Hematopoietic multipotent progenitor cell (in vitro differentiated cells): ENCODE measurements around the gene EXOC7. TPM values are rescaled to one million over a fixed set of nuclear protein-coding genes. Genes with fewer than 3 reads are reported as not detected.
"Not testable (repeated sequence)": the region's sequence is repeated elsewhere in the genome, so short reads cannot be mapped to it uniquely, and the experiment has no call there.

Experiments
- DNase-seq, 3 donors: peaks; one replicate each; pipeline ENCODE4 v3.0.0-alpha.2; 2011 to 2015; ENCODE audit warnings: low read depth in 2 of 3, low spot score in 2 of 3
- total RNA-seq: library from RNA; depleted of rRNA; stranded (reverse); fragments of >200 nt; gene quantifications from one replicate; pipeline ENCODE4 v1.2.3, GENCODE V29; 2012

The EXOC7 gene
- total RNA-seq, 1 donor: 111 TPM

GRCh38 chr17:76089680-76090516 is 13.7 kb downstream of the EXOC7 start:
- no peak for DNase-seq

DNA sequence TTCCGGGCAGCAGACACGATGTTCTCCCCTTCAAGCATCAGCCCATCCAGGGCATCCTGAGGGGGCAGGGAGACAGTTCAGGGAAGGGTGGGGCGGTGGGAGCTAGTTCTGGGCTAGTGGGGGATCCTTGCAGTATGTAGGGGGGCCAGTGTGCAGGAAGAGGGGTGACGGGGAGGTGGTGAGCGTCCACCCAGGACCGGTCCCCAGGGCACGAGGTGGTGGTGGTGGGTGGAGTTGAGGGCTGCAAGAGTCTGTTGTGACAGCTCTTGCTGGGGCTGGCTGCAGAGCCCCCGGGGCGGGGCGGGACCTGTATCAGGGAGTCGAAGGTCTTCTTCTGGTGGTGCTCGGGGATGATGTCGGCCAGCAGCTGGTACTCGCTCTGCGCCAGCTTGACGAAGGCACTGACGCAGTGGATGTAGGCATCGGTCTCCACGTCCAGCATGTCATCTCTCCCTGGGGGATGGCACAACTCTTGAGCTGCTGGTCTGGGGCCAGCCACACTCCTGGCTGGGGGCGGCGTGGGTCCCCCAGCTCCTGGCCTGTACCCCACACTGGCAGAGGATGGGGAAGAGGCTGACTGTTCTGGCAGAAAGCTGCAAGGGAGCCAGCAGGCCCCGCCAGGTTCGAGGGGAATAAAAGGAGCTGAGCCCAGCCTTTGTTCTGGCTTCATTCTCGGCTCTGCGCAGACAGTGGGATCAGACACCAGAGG is 14.6 kb downstream of the EXOC7 start:
- no peak for DNase-seq

- no peak for DNase-seq
Observed at GRCh38 chr17:76088041-76088867, 15.3 kb downstream of the EXOC7 start.

DNA sequence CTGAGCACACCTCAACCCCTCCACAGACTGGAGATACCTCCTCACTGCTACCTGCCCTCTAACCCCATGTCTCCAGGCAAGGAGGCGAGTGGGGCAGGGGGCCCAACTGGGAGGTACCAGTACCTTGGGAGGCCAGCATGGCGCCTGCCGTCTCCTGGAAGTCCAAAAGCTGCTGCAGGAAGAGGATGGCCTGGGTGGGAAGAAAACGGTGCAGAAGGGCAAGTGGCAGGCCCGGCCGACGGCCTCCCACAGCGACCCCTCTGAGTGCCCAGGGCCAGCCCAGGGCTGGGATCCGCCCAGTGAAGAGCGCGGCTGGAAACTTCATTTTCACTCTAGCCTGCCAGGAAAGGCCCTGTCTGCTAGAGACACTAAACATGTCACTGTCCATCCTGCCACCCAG is 16.1 kb downstream of the EXOC7 start:
- DNase-seq: no peak

DNA sequence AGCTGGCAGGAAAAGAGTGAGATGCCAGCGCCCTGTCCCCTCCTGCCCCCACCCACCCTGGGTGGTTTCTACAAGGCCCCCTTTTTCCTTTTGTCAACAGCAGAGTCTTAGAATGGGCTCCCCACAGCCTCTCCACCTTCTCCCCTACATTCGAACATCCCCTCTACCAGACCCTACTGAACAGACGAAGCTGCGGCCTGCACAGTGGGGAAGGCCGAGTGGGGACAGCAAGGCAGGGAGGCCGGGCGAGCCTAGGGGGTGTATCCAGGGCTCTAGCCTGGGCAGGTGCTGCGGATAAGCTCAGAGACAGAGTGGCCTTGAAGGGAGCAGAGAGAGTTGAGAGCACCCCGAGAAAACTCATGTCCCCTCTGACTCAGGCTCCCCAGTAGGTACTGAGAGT is 17.2 kb downstream of the EXOC7 start:
- no peak for DNase-seq

DNA sequence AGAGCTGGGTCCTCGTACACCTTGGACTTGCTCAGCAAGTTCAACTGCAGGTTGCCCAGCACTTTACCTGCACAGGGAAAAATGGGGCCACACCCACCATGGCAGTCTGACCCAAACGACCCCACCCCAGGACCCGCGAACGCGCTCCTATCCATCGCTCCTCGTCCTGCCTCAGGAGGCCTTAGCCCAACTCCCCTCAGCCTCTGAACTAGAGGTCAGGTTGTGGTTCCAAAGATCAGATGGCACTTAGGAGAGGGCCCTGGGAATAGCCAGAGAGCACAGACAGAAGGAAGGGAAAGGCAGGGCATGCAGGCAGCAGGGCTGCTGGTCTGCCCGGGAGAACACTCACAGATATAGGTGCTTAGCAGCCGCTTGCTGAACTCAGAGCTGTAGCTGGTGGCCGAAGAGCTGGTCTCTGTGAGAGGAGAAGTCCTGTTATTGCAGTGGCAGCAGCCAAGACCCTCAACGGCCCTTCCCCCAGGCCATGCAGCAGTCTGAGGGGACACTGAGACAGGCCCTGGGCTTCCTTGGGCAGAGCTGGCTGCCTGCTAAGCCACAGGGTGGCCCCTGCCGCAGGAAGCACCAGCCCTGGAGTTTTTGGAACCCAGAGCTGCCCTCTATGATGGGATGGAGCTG is 17.7 kb downstream of the EXOC7 start:
- DNase-seq: no peak

DNA sequence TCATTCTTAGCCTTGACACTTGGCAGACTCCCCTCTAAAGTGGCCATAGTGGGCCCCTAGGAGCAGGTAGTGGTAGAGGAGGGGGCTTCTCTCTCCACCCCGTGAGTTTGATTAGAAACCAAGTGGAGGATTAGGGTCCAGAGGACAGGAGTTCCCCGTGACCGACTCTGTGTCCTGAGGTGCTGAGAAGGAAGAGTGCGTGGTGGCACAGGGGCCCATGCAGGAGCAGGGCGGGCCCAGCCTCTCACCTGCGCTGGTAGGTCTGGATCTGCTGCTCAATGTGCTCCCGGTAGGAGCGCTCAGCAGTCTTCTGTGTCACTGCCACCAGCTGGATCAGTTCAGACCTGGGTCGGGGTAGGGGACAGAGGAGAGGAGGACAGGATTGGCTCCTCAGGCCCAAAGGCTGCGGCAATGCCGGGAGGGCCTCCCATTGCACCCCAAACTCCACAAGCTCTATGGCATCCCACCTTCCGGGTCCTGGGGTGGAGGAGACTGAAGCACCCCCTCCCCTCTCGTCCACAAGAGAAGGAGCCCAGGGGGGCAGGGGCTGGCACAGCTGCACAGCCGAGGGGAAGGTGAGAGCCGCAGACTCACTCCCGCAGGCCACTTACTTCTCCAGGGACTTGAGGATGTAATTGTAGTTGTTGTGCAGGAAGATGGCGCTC is 18.4 kb downstream of the EXOC7 start:
- DNase-seq: no peak

GRCh38 chr17:76083536-76084182 is 19.9 kb downstream of the EXOC7 start:
- DNase-seq: no peak

DNA sequence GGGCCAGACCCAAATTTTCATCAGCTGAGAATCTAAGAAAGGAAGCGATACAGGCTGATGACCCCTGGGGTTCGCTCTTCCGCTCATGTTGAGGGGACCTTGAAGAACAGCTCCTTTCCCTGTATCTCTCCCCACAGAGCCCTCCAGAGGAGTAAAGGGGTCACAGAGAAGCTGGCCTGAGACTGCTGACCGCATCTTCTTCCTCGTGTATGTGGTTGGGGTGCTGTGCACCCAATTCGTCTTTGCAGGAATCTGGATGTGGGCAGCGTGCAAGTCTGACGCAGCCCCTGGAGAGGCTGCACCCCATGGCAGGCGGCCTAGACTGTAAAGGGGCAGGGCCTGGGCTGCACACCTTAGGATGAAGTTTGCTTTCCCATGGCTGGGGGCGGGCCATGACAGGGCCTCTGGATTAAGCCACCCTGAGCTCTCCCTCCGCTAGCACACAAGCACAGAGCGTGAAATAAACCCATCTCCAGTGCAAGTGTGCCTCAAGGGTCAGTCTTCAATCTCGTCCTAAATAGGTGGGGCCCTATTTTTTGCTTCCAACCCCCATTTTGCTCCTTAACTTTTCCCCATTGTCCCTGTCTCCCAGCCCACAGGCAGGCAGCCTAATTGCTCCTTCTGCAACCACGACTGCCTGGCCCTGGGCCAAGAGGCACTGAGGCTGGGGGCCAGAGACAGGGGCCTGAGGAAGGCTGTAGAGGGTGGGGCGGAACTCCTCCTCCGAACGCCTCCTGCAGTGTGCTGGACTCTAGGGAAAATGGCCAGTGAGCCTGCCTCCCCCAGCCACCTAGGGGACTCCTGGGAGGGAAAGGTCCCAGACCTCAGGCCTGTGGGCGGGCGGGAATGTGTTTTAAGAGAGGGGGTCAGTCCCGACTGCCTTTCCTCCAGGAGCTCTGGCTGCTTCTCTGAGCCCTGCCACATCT is 21.0 kb downstream of the EXOC7 start:
- no peak for DNase-seq

- DNase-seq: no peak
Observed at GRCh38 chr17:76081295-76082210, 22.0 kb downstream of the EXOC7 start.

DNA sequence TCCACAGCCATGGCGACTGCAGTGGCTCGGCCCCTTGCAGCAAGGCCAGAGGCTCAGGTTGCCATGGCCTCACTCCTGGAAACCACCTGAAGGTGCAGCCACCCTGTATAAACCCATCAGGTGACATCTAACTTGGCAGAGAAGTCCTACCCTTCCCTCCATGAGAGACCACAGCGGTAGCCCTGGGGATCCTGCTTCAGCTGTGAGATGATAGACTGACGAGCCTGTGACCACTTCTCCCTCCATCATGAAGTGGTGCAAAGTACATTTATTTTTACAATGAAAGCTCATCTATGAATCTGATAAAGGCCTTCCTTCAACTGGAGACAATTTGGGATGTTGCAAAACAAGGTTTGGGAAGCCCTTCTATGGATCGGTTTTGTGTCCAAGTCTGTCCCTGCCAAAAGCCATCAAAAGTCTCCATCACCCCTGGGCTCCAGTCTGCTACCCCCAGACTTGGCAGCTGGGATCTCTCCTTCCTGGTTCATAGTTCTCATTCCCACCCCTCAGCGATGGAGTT is 22.8 kb downstream of the EXOC7 start:
- DNase-seq: no peak

DNA sequence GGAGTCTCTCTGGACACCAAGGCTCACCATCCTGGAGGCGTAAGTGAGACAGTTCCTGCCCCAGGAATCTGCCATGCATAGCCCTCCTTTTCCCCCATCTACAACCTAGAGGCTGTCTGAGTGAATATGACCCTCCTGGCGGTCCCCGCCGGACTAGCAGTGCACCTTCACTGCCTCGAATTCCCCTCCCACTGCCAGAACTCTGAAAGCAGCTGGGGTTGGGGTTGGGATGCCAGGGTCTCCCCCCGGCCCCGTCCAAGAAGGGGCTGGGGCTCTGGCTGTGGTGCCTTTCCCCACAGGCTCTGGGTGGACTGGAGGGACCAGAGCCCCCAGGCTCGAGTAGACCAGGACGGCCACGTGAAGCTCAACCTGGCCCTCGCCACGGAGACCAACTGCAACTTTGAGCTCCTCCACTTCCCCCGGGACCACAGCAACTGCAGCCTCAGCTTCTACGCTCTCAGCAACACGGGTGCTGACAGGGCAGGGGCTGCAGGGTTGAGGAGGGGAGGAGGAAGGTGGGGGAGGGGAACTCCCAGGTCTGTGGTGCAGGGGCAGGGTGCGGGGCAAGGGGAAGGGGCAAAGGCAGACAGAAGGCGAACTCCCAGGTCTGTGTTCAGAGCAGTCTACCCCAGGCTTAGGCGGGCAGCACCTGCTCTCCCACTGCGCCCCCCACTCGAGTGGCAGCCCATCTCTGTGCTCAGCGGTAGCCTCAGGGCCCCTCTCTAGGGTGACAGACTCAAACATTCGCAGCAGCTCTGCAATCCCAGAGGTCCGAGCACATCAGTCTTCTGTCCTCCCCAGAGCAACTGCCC is 23.4 kb downstream of the EXOC7 start:
- DNase-seq: peak in 1 of 3 donors; percentile 50

GRCh38 chr17:76079535-76079955 is 24.0 kb downstream of the EXOC7 start:
- DNase-seq: no peak

DNA sequence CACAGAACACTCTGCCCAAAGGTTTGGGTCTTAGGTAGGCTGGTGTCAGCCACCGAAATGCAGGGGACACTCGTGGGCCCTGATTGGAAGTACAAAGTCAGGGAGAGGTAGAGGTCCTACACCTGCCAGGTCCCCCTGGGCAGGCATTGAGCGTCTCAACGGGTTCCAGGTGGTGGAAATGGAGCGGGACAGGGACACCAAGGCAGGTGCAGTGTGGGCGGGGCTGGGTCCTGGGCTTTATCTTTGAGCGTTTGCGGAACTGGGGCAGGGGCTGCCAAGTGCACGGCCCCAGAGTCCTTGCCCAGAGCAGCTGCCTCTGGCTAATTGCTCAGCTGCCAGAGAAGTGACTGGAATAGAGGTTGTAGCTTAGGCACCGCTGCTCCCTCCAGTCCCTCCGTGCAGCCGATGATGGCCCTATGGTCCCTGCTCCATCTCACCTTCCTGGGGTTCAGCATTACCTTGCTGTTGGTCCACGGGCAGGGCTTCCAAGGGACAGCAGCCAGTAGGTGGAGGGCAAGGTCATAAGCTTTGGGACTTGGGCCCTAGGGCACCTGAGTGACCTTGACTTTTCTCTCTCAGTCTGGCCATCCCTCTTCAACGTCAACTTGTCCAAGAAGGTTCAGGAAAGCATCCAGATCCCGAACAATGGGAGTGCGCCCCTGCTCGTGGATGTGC is 24.6 kb downstream of the EXOC7 start, which contains the start of gene ZACN:
TSS of gene ZACN (plus strand) at position 323 of the 675 bp plus-strand sequence. CDS start at position 406, 83 bp downstream.
- DNase-seq: no peak

GRCh38 chr17:76078370-76078769 is 25.2 kb downstream of the EXOC7 start:
- not testable (repeated sequence) for DNase-seq
